Karpas-422 (cell line): ENCODE results near the gene HSH2D. TPM values are rescaled to one million over a fixed set of nuclear protein-coding genes. Genes with fewer than 3 reads are reported as not detected.

Experiments
- DNase-seq: peaks from one replicate; pipeline ENCODE4 v3.0.0-alpha.2; 2015
- H2AFZ ChIP-seq: fragments of 200-600 bp; sonication (generic); 2 replicates; pipeline ENCODE4 v1.6.1; 2014; ENCODE audit warnings: antibody characterized with exemption, low read length, mixed read lengths
- H3K27ac ChIP-seq: fragments of 200-600 bp; sonication (generic); 2 replicates; pipeline ENCODE4 v1.5.1; 2014; ENCODE audit warnings: mild to moderate bottlenecking, low read length, moderate library complexity
- H3K27me3 ChIP-seq: fragments of 200-600 bp; sonication (generic); 2 replicates; pipeline ENCODE4 v1.6.1; 2014; ENCODE audit warnings: low read length, mixed read lengths
- H3K36me3 ChIP-seq: fragments of 200-600 bp; sonication (generic); 2 replicates; pipeline ENCODE4 v1.6.1; 2014; ENCODE audit warnings: low read length, mixed read lengths; ENCODE audit not compliant: insufficient read depth
- H3K4me1 ChIP-seq: fragments of 200-600 bp; sonication (generic); 2 replicates; pipeline ENCODE4 v1.6.1; 2014; ENCODE audit warnings: mild to moderate bottlenecking, low read length, mixed read lengths
- H3K4me2 ChIP-seq: fragments of 200-600 bp; sonication (generic); 2 replicates; pipeline ENCODE4 v1.6.1; 2014; ENCODE audit warnings: low read length, low read depth, mild to moderate bottlenecking; ENCODE audit not compliant: poor library complexity, severe bottlenecking
- H3K4me3 ChIP-seq: fragments of 200-600 bp; sonication (generic); 2 replicates; pipeline ENCODE4 v1.5.1; 2014; ENCODE audit warnings: mild to moderate bottlenecking, antibody characterized with exemption, low read length, mixed read lengths
- H3K79me2 ChIP-seq: fragments of 200-600 bp; sonication (generic); 2 replicates; pipeline ENCODE4 v1.6.1; 2014; ENCODE audit warnings: mild to moderate bottlenecking, low read length, mixed read lengths
- H3K9ac ChIP-seq: fragments of 200-600 bp; sonication (generic); 2 replicates; pipeline ENCODE4 v1.6.0; 2014; ENCODE audit warnings: low read length
- H3K9me2 ChIP-seq: fragments of 200-600 bp; sonication (generic), shearing (Covaris generic); replicated peaks from 2 replicates; pipeline ENCODE4 v1.6.0; 2014; ENCODE audit warnings: mild to moderate bottlenecking, low read length, moderate library complexity; ENCODE audit not compliant: insufficient read depth
- H3K9me3 ChIP-seq: fragments of 300-700, 200-600 bp; sonication (generic); 2 replicates; pipeline ENCODE4 v1.6.1; 2014; ENCODE audit warnings: low read length, mixed read lengths
- H4K20me1 ChIP-seq: fragments of 200-600 bp; sonication (generic); 2 replicates; pipeline ENCODE4 v1.6.1; 2014; ENCODE audit warnings: mild to moderate bottlenecking, antibody characterized with exemption, low read length, low read depth; ENCODE audit not compliant: insufficient read depth
- total RNA-seq: library from RNA; depleted of rRNA; stranded (reverse); fragments of >200 nt; shearing (Covaris generic); gene quantifications from 2 replicates; pipeline ENCODE4 v1.2.3, GENCODE V29; 2014; ENCODE audit warnings: low replicate concordance

HSH2D gene
- total RNA-seq, 1 experiment from 2014 or later, result 22.7 TPM

GRCh38 chr19:16125737-16126495, 17.6 kb upstream of the HSH2D start:
- Histone ChIP-seq H3K27me3 (no peaks in the 10 kb centered on the region), H3K9me3 (no peaks in the 10 kb centered on the region), H4K20me1 (peaks cover 3% of the 10 kb centered on the region; the same call in 1 of the 2 replicates), H3K36me3 (peaks cover 18% of the 10 kb centered on the region), H3K4me1 (no peaks in the 10 kb centered on the region), H3K4me3 (no peak overlapping the region), H3K27ac (no peak overlapping the region), H2AFZ (no peak overlapping the region), H3K79me2 (no peaks in the 10 kb centered on the region), H3K9ac (no peak overlapping the region), H3K9me2 (no peaks in the 10 kb centered on the region), H3K4me2 (no peak overlapping the region)
- no peak for DNase-seq

- H3K4me2 ChIP-seq, result no peak overlapping the region
- H4K20me1 ChIP-seq, result peaks cover 3% of the 10 kb centered on the region; the same call in 1 of the 2 replicates
- no peak for DNase-seq
- no peaks in the 10 kb centered on the region for H3K4me1 ChIP-seq
- no peak overlapping the region for H3K27ac ChIP-seq
- no peaks in the 10 kb centered on the region for H3K9me3 ChIP-seq
- peaks cover 27% of the 10 kb centered on the region for H3K36me3 ChIP-seq
- no peak overlapping the region for H3K4me3 ChIP-seq
- no peak overlapping the region for H2AFZ ChIP-seq
- H3K9ac ChIP-seq, result no peak overlapping the region
- no peaks in the 10 kb centered on the region for H3K79me2 ChIP-seq
- no peaks in the 10 kb centered on the region for H3K9me2 ChIP-seq
- no peaks in the 10 kb centered on the region for H3K27me3 ChIP-seq
Measured at GRCh38 chr19:16127080-16127479, 16.4 kb upstream of the HSH2D start.

GRCh38 chr19:16127776-16128371, 15.6 kb upstream of the HSH2D start:
- Histone ChIP-seq H3K9ac (no peak overlapping the region), H3K4me1 (no peaks in the 10 kb centered on the region), H3K4me2 (no peak overlapping the region), H3K79me2 (no peaks in the 10 kb centered on the region), H3K9me2 (no peaks in the 10 kb centered on the region), H3K27ac (no peak overlapping the region), H3K9me3 (no peaks in the 10 kb centered on the region), H4K20me1 (peaks cover 3% of the 10 kb centered on the region; the same call in 1 of the 2 replicates), H3K27me3 (no peaks in the 10 kb centered on the region), H3K36me3 (peaks cover 28% of the 10 kb centered on the region), H2AFZ (no peak overlapping the region), H3K4me3 (no peak overlapping the region)
- DNase-seq, result no peak

GRCh38 chr19:16131648-16132047, 11.8 kb upstream of the HSH2D start:
- H3K4me3 ChIP-seq, result no peak overlapping the region
- no peak overlapping the region for H3K9ac ChIP-seq
- no peak overlapping the region for H2AFZ ChIP-seq
- no peaks in the 10 kb centered on the region for H3K27me3 ChIP-seq
- no peak overlapping the region for H3K27ac ChIP-seq
- no peaks in the 10 kb centered on the region for H3K79me2 ChIP-seq
- H3K9me3 ChIP-seq, result no peaks in the 10 kb centered on the region
- H3K36me3 ChIP-seq, result peaks cover 30% of the 10 kb centered on the region
- H4K20me1 ChIP-seq, result no peaks in the 10 kb centered on the region
- H3K4me1 ChIP-seq, result peaks cover 7% of the 10 kb centered on the region
- H3K4me2 ChIP-seq, result no peak overlapping the region
- H3K9me2 ChIP-seq, result no peaks in the 10 kb centered on the region
- no peak for DNase-seq

- Histone ChIP-seq H3K79me2 (no peaks in the 10 kb centered on the region), H3K9me2 (no peaks in the 10 kb centered on the region), H3K4me3 (no peak overlapping the region), H3K36me3 (peaks cover 29% of the 10 kb centered on the region), H4K20me1 (no peaks in the 10 kb centered on the region), H3K4me1 (peaks cover 11% of the 10 kb centered on the region), H3K4me2 (no peak overlapping the region), H3K9me3 (no peaks in the 10 kb centered on the region), H3K27me3 (no peaks in the 10 kb centered on the region), H2AFZ (no peak overlapping the region), H3K27ac (no peak overlapping the region), H3K9ac (no peak overlapping the region)
- DNase-seq, result no peak
Measured at GRCh38 chr19:16133818-16134217, 9.7 kb upstream of the HSH2D start.

- H3K79me2 ChIP-seq, result no peaks in the 10 kb centered on the region
- no peak for DNase-seq
- no peaks in the 10 kb centered on the region for H3K9me2 ChIP-seq
- peaks cover 23% of the 10 kb centered on the region for H3K36me3 ChIP-seq
- H3K4me2 ChIP-seq, result no peak overlapping the region
- no peak overlapping the region for H2AFZ ChIP-seq
- H3K4me3 ChIP-seq, result no peak overlapping the region
- peaks cover 11% of the 10 kb centered on the region for H3K4me1 ChIP-seq
- H4K20me1 ChIP-seq, result no peaks in the 10 kb centered on the region
- H3K9me3 ChIP-seq, result no peaks in the 10 kb centered on the region
- no peaks in the 10 kb centered on the region for H3K27me3 ChIP-seq
- H3K9ac ChIP-seq, result no peak overlapping the region
- H3K27ac ChIP-seq, result no peak overlapping the region
Measured at GRCh38 chr19:16134510-16134909, 9.0 kb upstream of the HSH2D start.

GRCh38 chr19:16135430-16136127, 7.9 kb upstream of the HSH2D start:
- Histone ChIP-seq H3K9me3 (no peaks in the 10 kb centered on the region), H2AFZ (no peak overlapping the region), H4K20me1 (no peaks in the 10 kb centered on the region), H3K4me3 (no peak overlapping the region), H3K9me2 (no peaks in the 10 kb centered on the region), H3K4me1 (peaks cover 18% of the 10 kb centered on the region), H3K4me2 (no peak overlapping the region), H3K27ac (no peak overlapping the region), H3K36me3 (peaks cover 17% of the 10 kb centered on the region), H3K9ac (no peak overlapping the region), H3K79me2 (no peaks in the 10 kb centered on the region), H3K27me3 (no peaks in the 10 kb centered on the region)
- no peak for DNase-seq
